ENCODE data around the gene GPS1. TPM values are rescaled to one million over a fixed set of nuclear protein-coding genes. Genes with fewer than 3 reads are reported as not detected.

The GPS1 gene
- total RNA-seq, 1 donor from 2014 or later, result 150 TPM

- no peaks in the 10 kb centered on the region for H3K36me3 ChIP-seq (ENCODE audit: control insufficient read depth, insufficient read depth, low read length)
Measured at GRCh38 chr17:82060001-82060380, 8.3 kb downstream of the GPS1 start.

GRCh38 chr17:82060614-82061013 lies 8.9 kb downstream of the GPS1 start:
- H3K27me3 ChIP-seq (ENCODE audit: control insufficient read depth, insufficient read depth, low read length), result no peaks in the 10 kb centered on the region
- no peak for DNase-seq (ENCODE audit: low read depth)
- H3K36me3 ChIP-seq (ENCODE audit: control insufficient read depth, insufficient read depth, low read length), result no peaks in the 10 kb centered on the region
- no peak overlapping the region for H3K4me3 ChIP-seq (ENCODE audit: low read depth, low read length)
- TF ChIP-seq, protein P1, sequence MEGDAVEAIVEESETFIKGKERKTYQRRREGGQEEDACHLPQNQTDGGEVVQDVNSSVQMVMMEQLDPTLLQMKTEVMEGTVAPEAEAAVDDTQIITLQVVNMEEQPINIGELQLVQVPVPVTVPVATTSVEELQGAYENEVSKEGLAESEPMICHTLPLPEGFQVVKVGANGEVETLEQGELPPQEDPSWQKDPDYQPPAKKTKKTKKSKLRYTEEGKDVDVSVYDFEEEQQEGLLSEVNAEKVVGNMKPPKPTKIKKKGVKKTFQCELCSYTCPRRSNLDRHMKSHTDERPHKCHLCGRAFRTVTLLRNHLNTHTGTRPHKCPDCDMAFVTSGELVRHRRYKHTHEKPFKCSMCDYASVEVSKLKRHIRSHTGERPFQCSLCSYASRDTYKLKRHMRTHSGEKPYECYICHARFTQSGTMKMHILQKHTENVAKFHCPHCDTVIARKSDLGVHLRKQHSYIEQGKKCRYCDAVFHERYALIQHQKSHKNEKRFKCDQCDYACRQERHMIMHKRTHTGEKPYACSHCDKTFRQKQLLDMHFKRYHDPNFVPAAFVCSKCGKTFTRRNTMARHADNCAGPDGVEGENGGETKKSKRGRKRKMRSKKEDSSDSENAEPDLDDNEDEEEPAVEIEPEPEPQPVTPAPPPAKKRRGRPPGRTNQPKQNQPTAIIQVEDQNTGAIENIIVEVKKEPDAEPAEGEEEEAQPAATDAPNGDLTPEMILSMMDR (IDR thresholded peaks at IDR 0.05; ENCODE audit: insufficient read depth, low read length, poor library complexity, severe bottlenecking), result no peak

More at GRCh38 chr17:82060001-82060380, 8.3 kb downstream of the GPS1 start:
- TF ChIP-seq, protein P1 (IDR thresholded peaks at IDR 0.05; ENCODE audit: insufficient read depth, low read length, poor library complexity, severe bottlenecking), result no peak
- H3K4me3 ChIP-seq (ENCODE audit: low read depth, low read length), result no peak overlapping the region
- H3K27me3 ChIP-seq (ENCODE audit: control insufficient read depth, insufficient read depth, low read length), result no peaks in the 10 kb centered on the region
- no peak for DNase-seq (ENCODE audit: low read depth)

GRCh38 chr17:82061047-82061925 lies 9.6 kb downstream of the GPS1 start:
- Histone ChIP-seq H3K4me3 (ENCODE audit: low read depth, low read length) (no peak overlapping the region), H3K36me3 (ENCODE audit: control insufficient read depth, insufficient read depth, low read length) (no peaks in the 10 kb centered on the region), H3K27me3 (ENCODE audit: control insufficient read depth, insufficient read depth, low read length) (no peaks in the 10 kb centered on the region)
- TF ChIP-seq, protein P1 (IDR thresholded peaks at IDR 0.05; ENCODE audit: insufficient read depth, low read length, poor library complexity, severe bottlenecking), result no peak
- DNase-seq (ENCODE audit: low read depth), result no peak

DNA sequence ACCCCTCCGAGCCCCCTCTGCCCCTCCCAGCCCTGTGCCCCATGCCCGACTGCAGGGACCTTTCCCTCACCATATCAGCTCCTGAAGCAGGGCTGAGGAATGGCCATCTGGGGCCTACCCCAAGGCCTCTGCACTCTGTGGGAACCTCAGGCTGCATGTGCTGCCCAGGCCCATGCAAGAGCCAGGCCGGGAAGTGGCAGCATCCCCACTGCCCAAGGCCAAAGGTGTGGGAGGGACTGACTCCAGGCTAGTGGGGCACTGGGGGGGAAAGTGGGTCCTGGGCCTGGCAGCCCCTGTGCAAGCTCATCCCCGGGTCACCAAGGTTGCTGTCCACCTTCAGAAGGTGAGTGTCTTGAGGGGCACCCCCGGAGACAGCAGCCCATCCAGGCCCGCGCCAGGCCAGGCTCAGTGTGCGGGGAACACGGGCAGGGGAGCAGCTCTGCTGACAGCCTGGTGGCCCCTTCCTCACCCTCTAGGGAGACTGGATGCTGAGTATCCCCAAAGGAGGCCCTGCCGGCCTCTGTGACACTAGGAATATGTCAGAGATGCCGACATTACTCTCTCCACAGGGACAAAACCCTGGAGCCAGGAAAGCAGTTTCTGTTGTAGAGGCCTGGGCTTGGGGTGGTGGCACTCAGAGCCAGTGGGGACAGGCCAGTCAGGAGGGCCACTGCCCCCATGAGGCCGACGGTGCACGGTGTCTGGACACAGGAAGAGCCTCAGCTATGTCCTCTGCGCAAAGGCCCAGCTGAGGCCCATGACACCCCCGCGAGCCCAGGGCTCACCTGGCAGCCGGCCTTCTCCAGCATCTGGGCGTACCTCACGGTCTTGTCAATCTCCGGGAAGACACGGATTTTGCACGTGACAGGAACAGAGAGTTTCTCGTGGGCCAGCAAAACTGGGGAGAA lies 10.6 kb downstream of the GPS1 start:
- Histone ChIP-seq H3K4me3 (ENCODE audit: low read depth, low read length) (no peak overlapping the region), H3K27me3 (ENCODE audit: control insufficient read depth, insufficient read depth, low read length) (no peaks in the 10 kb centered on the region), H3K36me3 (ENCODE audit: control insufficient read depth, insufficient read depth, low read length) (no peaks in the 10 kb centered on the region)
- DNase-seq (ENCODE audit: low read depth), result no peak
- TF ChIP-seq, protein P1 (IDR thresholded peaks at IDR 0.05; ENCODE audit: insufficient read depth, low read length, poor library complexity, severe bottlenecking), result no peak

- H3K36me3 ChIP-seq (ENCODE audit: control insufficient read depth, insufficient read depth, low read length), result no peaks in the 10 kb centered on the region
- no peak for DNase-seq (ENCODE audit: low read depth)
- TF ChIP-seq, protein P1 (IDR thresholded peaks at IDR 0.05; ENCODE audit: insufficient read depth, low read length, poor library complexity, severe bottlenecking), result no peak
- no peaks in the 10 kb centered on the region for H3K27me3 ChIP-seq (ENCODE audit: control insufficient read depth, insufficient read depth, low read length)
- H3K4me3 ChIP-seq (ENCODE audit: low read depth, low read length), result no peak overlapping the region
Measured at GRCh38 chr17:82062984-82063368, 11.3 kb downstream of the GPS1 start.
